Islet precursor cell (in vitro differentiated cells): ENCODE results near the gene ZNF717.
"Not testable (repeated sequence)": the region's sequence is repeated elsewhere in the genome, so short reads cannot be mapped to it uniquely, and the experiment has no call there.

ENCODE experiments used
- DNase-seq: peaks from one replicate; pipeline ENCODE4 v3.0.0-alpha.2; 2018

The ZNF717 gene

GRCh38 chr3:75785081-75785755 lies at the start of gene ZNF717:
Gene ZNF717, minus strand, starts transcription at chr3:75785549. Its CDS starts 2,187 bp downstream, at chr3:75783362.
- not testable (repeated sequence) for DNase-seq

- DNase-seq: not testable (repeated sequence)
Observed at GRCh38 chr3:75831076-75831475, 45.7 kb upstream of the ZNF717 start.

GRCh38 chr3:75818019-75818418 lies 32.7 kb upstream of the ZNF717 start:
- DNase-seq: not testable (repeated sequence)

GRCh38 chr3:75816287-75817180 lies 31.2 kb upstream of the ZNF717 start:
- DNase-seq: not testable (repeated sequence)

- DNase-seq: no peak
Observed at GRCh38 chr3:75814797-75815196, 29.4 kb upstream of the ZNF717 start.

- no peak for DNase-seq
Observed at GRCh38 chr3:75782506-75782905, 2.8 kb downstream of the ZNF717 start.

- no peak for DNase-seq
Observed at GRCh38 chr3:75781079-75781745, 4.1 kb downstream of the ZNF717 start.

GRCh38 chr3:75777742-75778141 lies 7.6 kb downstream of the ZNF717 start:
- DNase-seq: not testable (repeated sequence)

- not testable (repeated sequence) for DNase-seq
Observed at GRCh38 chr3:75771631-75772030, 13.7 kb downstream of the ZNF717 start.

GRCh38 chr3:75768303-75769017 lies 16.9 kb downstream of the ZNF717 start:
- no peak for DNase-seq

GRCh38 chr3:75737831-75738493 lies 47.4 kb downstream of the ZNF717 start:
- DNase-seq: no peak

GRCh38 chr3:75727985-75728384 lies 57.4 kb downstream of the ZNF717 start:
- DNase-seq: no peak

- no peak for DNase-seq
Observed at GRCh38 chr3:75692061-75692460, 93.3 kb downstream of the ZNF717 start.

GRCh38 chr3:75687323-75687722 lies 98.0 kb downstream of the ZNF717 start:
- DNase-seq: no peak
